ENCODE results near the gene GNAT2. TPM values are rescaled to one million over a fixed set of nuclear protein-coding genes. Genes with fewer than 3 reads are reported as not detected.
A peak's percentile ranks its signal among the peaks of the same experiment; 100 is the strongest.

Gene GNAT2
- total and polyA plus RNA-seq, 10 of the 15 experiments (the other 5 are each of a cell fraction or from before 2014, with no cell fraction given): 0.08 to 1.3 (median 0.41) TPM

GRCh38 chr1:109655615-109656519 is 36.5 kb upstream of the GNAT2 start, which contains the start of gene GSTM4 (continued):
- TF ChIP-seq HDAC6 (IDR thresholded peaks at IDR 0.05; ENCODE audit: unreplicated experiment) (no peak), SP1 (IDR thresholded peaks at IDR 0.05; ENCODE audit: low read depth, low read length) (no peak), MYC (IDR thresholded peaks at IDR 0.05; ENCODE audit: insufficient read depth, insufficient read length, insufficient replicate concordance, low read length, severe bottlenecking) (peak; percentile 23), TCF12 (IDR thresholded peaks at IDR 0.05; ENCODE audit: low read depth, low read length) (no peak), ZSCAN29 (IDR thresholded peaks at IDR 0.05) (no peak), CTCF (IDR thresholded peaks at IDR 0.05 in 2 of 3, conservative IDR thresholded peaks at IDR 0.05 in 1 of 3; ENCODE audit: control insufficient read depth in 2 of 3, extremely low read depth in 1 of 3, insufficient read depth in 1 of 3, low read depth in 3 of 3, low read length in 3 of 3) (no peak), ZNF274 (IDR thresholded peaks at IDR 0.05; ENCODE audit: insufficient read depth, insufficient read length) (no peak), CHD1 (IDR thresholded peaks at IDR 0.05; ENCODE audit: low read depth, low read length) (no peak), NRF1 (conservative IDR thresholded peaks at IDR 0.05; ENCODE audit: low read depth, low read length) (no peak), ZNF592 (IDR thresholded peaks at IDR 0.05) (no peak), GATAD2B (conservative IDR thresholded peaks at IDR 0.05; ENCODE audit: low read depth) (peak; percentile 79), FOXM1 (IDR thresholded peaks at IDR 0.05; ENCODE audit: low read depth, low read length) (no peak), EZH2 (IDR thresholded peaks at IDR 0.05; ENCODE audit: borderline replicate concordance, control insufficient read depth, low read depth, low read length) (no peak), FOXK2 (IDR thresholded peaks at IDR 0.05) (no peak), SREBF1 (IDR thresholded peaks at IDR 0.05; ENCODE audit: low read length) (no peak), ZNF207 (IDR thresholded peaks at IDR 0.05; ENCODE audit: borderline replicate concordance) (no peak), PAX5 (IDR thresholded peaks at IDR 0.05; ENCODE audit: borderline replicate concordance, low read depth, low read length) (peak; percentile 66; the same call in 1 of the 2 replicates), CBX5 (IDR thresholded peaks at IDR 0.05; ENCODE audit: low read depth) (no peak), PRDM15 (CRISPR knock-in tag; IDR thresholded peaks at IDR 0.05) (no peak), TBL1XR1 (IDR thresholded peaks at IDR 0.05; ENCODE audit: low read depth, low read length) (no peak)

All from GM12878 (cell line).